ENCODE results near the gene TSHZ1.

Gene TSHZ1

GRCh38 chr18:75249672-75250470, 39.3 kb downstream of the TSHZ1 start:
- CTCF ChIA-PET: no interaction called here

GRCh38 chr18:75250471-75250821, 39.8 kb downstream of the TSHZ1 start:
- CTCF ChIA-PET: no interaction called here
- POLR2A ChIA-PET (ENCODE audit: low non-redundant PET): no interaction called here
- TF ChIP-seq CTCF (conservative IDR thresholded peaks at IDR 0.05; ENCODE audit: low read depth): no peak
- DNase-seq (ENCODE audit: low spot score): no peak
- 0 out of 2 replicates have a peak overlapping the region, but pooled peaks have one; percentile 0 for H3K27ac ChIP-seq

More at GRCh38 chr18:75249672-75250470, 39.3 kb downstream of the TSHZ1 start:
- POLR2A ChIA-PET (ENCODE audit: low non-redundant PET): no interaction called here
- no peak for DNase-seq (ENCODE audit: low spot score)
- TF ChIP-seq CTCF (conservative IDR thresholded peaks at IDR 0.05; ENCODE audit: low read depth): no peak
- 0 out of 2 replicates have a peak overlapping the region, but pooled peaks have one; percentile 0 for H3K27ac ChIP-seq

GRCh38 chr18:75251466-75251865, 40.9 kb downstream of the TSHZ1 start:
- no peak for DNase-seq (ENCODE audit: low spot score)
- TF ChIP-seq CTCF (conservative IDR thresholded peaks at IDR 0.05; ENCODE audit: low read depth): no peak
- CTCF ChIA-PET: interaction anchor here (0.6 kb wide), 1 partner anchor 265 kb away, joined by 3 read pairs; no protein-coding TSS in a partner anchor
- POLR2A ChIA-PET (ENCODE audit: low non-redundant PET): no interaction called here
- no peak overlapping the region for H3K27ac ChIP-seq

DNA sequence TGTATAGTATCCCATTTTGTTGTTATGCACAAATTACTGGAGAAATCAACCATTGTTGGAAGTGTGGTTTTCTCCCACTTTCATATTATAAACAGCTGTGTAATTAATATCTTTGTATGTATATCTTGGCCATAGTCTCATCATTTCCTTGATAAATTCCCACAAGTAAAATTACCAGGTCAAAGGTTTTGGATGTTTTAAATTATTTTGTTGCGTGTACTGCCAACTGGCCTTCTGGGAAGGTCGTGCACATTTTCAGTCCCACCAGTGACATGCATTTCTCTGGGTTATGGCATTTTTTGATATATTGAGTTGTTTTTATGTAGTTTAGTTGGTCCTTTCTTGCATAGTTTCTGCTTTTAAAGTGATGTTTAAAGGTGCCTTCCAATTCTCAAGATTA, 41.5 kb downstream of the TSHZ1 start:
- ChIA-PET CTCF (no interaction called here), POLR2A (ENCODE audit: low non-redundant PET) (no interaction called here)
- TF ChIP-seq CTCF (conservative IDR thresholded peaks at IDR 0.05; ENCODE audit: low read depth): no peak
- DNase-seq (ENCODE audit: low spot score): no peak
- no peak overlapping the region for H3K27ac ChIP-seq

- POLR2A ChIA-PET (ENCODE audit: low non-redundant PET): no interaction called here
- no peak for DNase-seq (ENCODE audit: low spot score)
- H3K27ac ChIP-seq: no peak overlapping the region
- TF ChIP-seq CTCF (conservative IDR thresholded peaks at IDR 0.05; ENCODE audit: low read depth): no peak
- CTCF ChIA-PET: no interaction called here
Observed at GRCh38 chr18:75253043-75253442, 42.4 kb downstream of the TSHZ1 start.

GRCh38 chr18:75253784-75254183, 43.2 kb downstream of the TSHZ1 start:
- POLR2A ChIA-PET (ENCODE audit: low non-redundant PET): no interaction called here
- DNase-seq (ENCODE audit: low spot score): no peak
- CTCF ChIA-PET: no interaction called here
- no peak for TF ChIP-seq CTCF (conservative IDR thresholded peaks at IDR 0.05; ENCODE audit: low read depth)
- H3K27ac ChIP-seq: no peak overlapping the region
